Parathyroid adenoma (tissue), 2 donors: ENCODE data around the gene IKZF1.

ENCODE experiments used
- H2AFZ ChIP-seq: fragments of 300-600 bp; sonication (generic); one replicate; pipeline ENCODE4 v1.7.0; 2017; ENCODE audit warnings: antibody characterized with exemption, mild to moderate bottlenecking
- H3K27ac ChIP-seq: fragments of 300-600 bp; sonication (generic); one replicate; pipeline ENCODE4 v1.7.0; 2017
- H3K27me3 ChIP-seq: fragments of 300-600 bp; sonication (generic); one replicate; pipeline ENCODE4 v1.7.0; 2017; ENCODE audit warnings: low read length; ENCODE audit not compliant: control insufficient read depth, insufficient read depth
- H3K36me3 ChIP-seq: fragments of 300-600 bp; sonication (generic); one replicate; pipeline ENCODE4 v1.7.0; 2017; ENCODE audit warnings: low read length; ENCODE audit not compliant: control insufficient read depth, insufficient read depth
- H3K4me1 ChIP-seq: fragments of 300-600 bp; sonication (generic); one replicate; pipeline ENCODE4 v1.7.0; 2017; ENCODE audit warnings: control low read depth
- H3K4me2 ChIP-seq: fragments of 300-600 bp; sonication (generic); one replicate; pipeline ENCODE4 v1.7.0; 2017; ENCODE audit warnings: low read length
- H3K4me3 ChIP-seq: fragments of 300-600 bp; sonication (generic); one replicate; pipeline ENCODE4 v1.7.0; 2017; ENCODE audit warnings: low read depth, low read length
- H3K79me2 ChIP-seq: fragments of 300-600 bp; sonication (generic); one replicate; pipeline ENCODE4 v1.7.0; 2017; ENCODE audit warnings: control low read depth
- H3K9ac ChIP-seq: fragments of 300-600 bp; sonication (generic); one replicate; pipeline ENCODE4 v1.7.0; 2017; ENCODE audit warnings: mild to moderate bottlenecking
- H3K9me3 ChIP-seq: fragments of 300-600 bp; sonication (generic); one replicate; pipeline ENCODE4 v1.7.0; 2017; ENCODE audit warnings: low read length; ENCODE audit not compliant: control insufficient read depth
- CTCF ChIP-seq: fragments of 300-600 bp; sonication (generic); IDR thresholded peaks from one replicate; pipeline ENCODE4 v1.7.0; 2017; ENCODE audit warnings: antibody characterized with exemption, mild to moderate bottlenecking
- donor health status: primary hyperparathyroidism.

Gene IKZF1

GRCh38 chr7:50426280-50427045 lies 121.9 kb downstream of the IKZF1 start:
- no peaks in the 10 kb centered on the region for H3K79me2 ChIP-seq

GRCh38 chr7:50427518-50427917 lies 123.0 kb downstream of the IKZF1 start:
- H3K4me1 ChIP-seq, result no peaks in the 10 kb centered on the region
- no peaks in the 10 kb centered on the region for H3K79me2 ChIP-seq
- no peaks in the 10 kb centered on the region for H3K27me3 ChIP-seq
- no peak overlapping the region for H3K4me2 ChIP-seq
- no peaks in the 10 kb centered on the region for H3K36me3 ChIP-seq
- H2AFZ ChIP-seq, result no peak overlapping the region
- H3K4me3 ChIP-seq, result no peak overlapping the region
- H3K9me3 ChIP-seq, result no peaks in the 10 kb centered on the region
- no peak for TF ChIP-seq CTCF
- H3K27ac ChIP-seq, result no peak overlapping the region
- H3K9ac ChIP-seq, result no peak overlapping the region

More at GRCh38 chr7:50426280-50427045, 121.9 kb downstream of the IKZF1 start:
- H3K9ac ChIP-seq, result no peak overlapping the region
- TF ChIP-seq CTCF, result no peak
- H3K4me2 ChIP-seq, result no peak overlapping the region
- H3K9me3 ChIP-seq, result no peaks in the 10 kb centered on the region
- no peaks in the 10 kb centered on the region for H3K4me1 ChIP-seq
- no peaks in the 10 kb centered on the region for H3K36me3 ChIP-seq
- H3K4me3 ChIP-seq, result no peak overlapping the region
- no peak overlapping the region for H2AFZ ChIP-seq
- H3K27me3 ChIP-seq, result no peaks in the 10 kb centered on the region
- H3K27ac ChIP-seq, result no peak overlapping the region

- no peaks in the 10 kb centered on the region for H3K79me2 ChIP-seq
- no peaks in the 10 kb centered on the region for H3K36me3 ChIP-seq
- no peak overlapping the region for H2AFZ ChIP-seq
- no peaks in the 10 kb centered on the region for H3K9me3 ChIP-seq
- TF ChIP-seq CTCF, result no peak
- H3K4me1 ChIP-seq, result no peaks in the 10 kb centered on the region
- no peak overlapping the region for H3K4me3 ChIP-seq
- no peak overlapping the region for H3K4me2 ChIP-seq
- no peak overlapping the region for H3K27ac ChIP-seq
- H3K9ac ChIP-seq, result no peak overlapping the region
- no peaks in the 10 kb centered on the region for H3K27me3 ChIP-seq
Observed at GRCh38 chr7:50428911-50429310, 124.4 kb downstream of the IKZF1 start.

- no peak overlapping the region for H3K4me3 ChIP-seq
- no peak for TF ChIP-seq CTCF
- no peaks in the 10 kb centered on the region for H3K36me3 ChIP-seq
- H3K4me1 ChIP-seq, result no peaks in the 10 kb centered on the region
- H3K79me2 ChIP-seq, result no peaks in the 10 kb centered on the region
- H3K27ac ChIP-seq, result no peak overlapping the region
- no peak overlapping the region for H3K9ac ChIP-seq
- H2AFZ ChIP-seq, result no peak overlapping the region
- H3K27me3 ChIP-seq, result no peaks in the 10 kb centered on the region
- H3K4me2 ChIP-seq, result no peak overlapping the region
- H3K9me3 ChIP-seq, result no peaks in the 10 kb centered on the region
Observed at GRCh38 chr7:50431316-50431715, 126.8 kb downstream of the IKZF1 start.
